Measurements from ENCODE around the gene LEMD2.

Gene LEMD2

GRCh38 chr6:33818293-33818692 lies 29.4 kb upstream of the LEMD2 start:
- DNase-seq, result no peak

- no peak for DNase-seq
These were observed 28.6 kb upstream of the LEMD2 start for GRCh38 chr6:33817489-33817888.

- no peak for DNase-seq
These were observed 28.0 kb upstream of the LEMD2 start for GRCh38 chr6:33816911-33817310.

- DNase-seq, result no peak
These were observed 26.9 kb upstream of the LEMD2 start for GRCh38 chr6:33815854-33816253.

GRCh38 chr6:33813990-33814985 lies 25.4 kb upstream of the LEMD2 start:
- DNase-seq, result no peak

GRCh38 chr6:33813246-33813904 lies 24.4 kb upstream of the LEMD2 start:
- DNase-seq, result no peak

GRCh38 chr6:33812669-33813068 lies 23.7 kb upstream of the LEMD2 start:
- no peak for DNase-seq

- DNase-seq, result no peak
These were observed 20.7 kb upstream of the LEMD2 start for GRCh38 chr6:33809594-33809993.

- no peak for DNase-seq
These were observed 19.8 kb upstream of the LEMD2 start for GRCh38 chr6:33808641-33809180.

GRCh38 chr6:33807606-33808005 lies 18.7 kb upstream of the LEMD2 start:
- DNase-seq, result no peak

GRCh38 chr6:33806841-33807240 lies 17.9 kb upstream of the LEMD2 start:
- DNase-seq, result no peak

- DNase-seq, result no peak
These were observed 14.7 kb upstream of the LEMD2 start, which contains the start of gene MLN for GRCh38 chr6:33803571-33804053. MLN (minus strand) TSS chr6:33804003; CDS start chr6:33801163, 2,840 bp downstream.

GRCh38 chr6:33802186-33802958 lies 13.4 kb upstream of the LEMD2 start:
- no peak for DNase-seq

- DNase-seq, result no peak
These were observed 12.7 kb upstream of the LEMD2 start for GRCh38 chr6:33801611-33802010.

GRCh38 chr6:33800248-33800969 lies 11.5 kb upstream of the LEMD2 start:
- DNase-seq, result no peak

- DNase-seq, result no peak
These were observed 10.7 kb upstream of the LEMD2 start for GRCh38 chr6:33799454-33800113.

- DNase-seq, result no peak
These were observed 9.5 kb upstream of the LEMD2 start for GRCh38 chr6:33798343-33798848.

- no peak for DNase-seq
These were observed 8.9 kb upstream of the LEMD2 start for GRCh38 chr6:33797626-33798342.

- DNase-seq, result no peak
These were observed 6.1 kb upstream of the LEMD2 start for GRCh38 chr6:33794910-33795623.

- no peak for DNase-seq
These were observed 4.1 kb upstream of the LEMD2 start for GRCh38 chr6:33792981-33793380.

All from amniotic stem cell (primary cell).